Stimulated activated naive CD4-positive, alpha-beta T cell treated with Interleukin-2 at 50 U/mL for 16 hours (primary cell): ENCODE results near the gene DKK3.

ENCODE experiments used
- DNase-seq: peaks from one replicate; lab custom pipeline; 2025; lab: John Stamatoyannopoulos, UW

The DKK3 gene

DNA sequence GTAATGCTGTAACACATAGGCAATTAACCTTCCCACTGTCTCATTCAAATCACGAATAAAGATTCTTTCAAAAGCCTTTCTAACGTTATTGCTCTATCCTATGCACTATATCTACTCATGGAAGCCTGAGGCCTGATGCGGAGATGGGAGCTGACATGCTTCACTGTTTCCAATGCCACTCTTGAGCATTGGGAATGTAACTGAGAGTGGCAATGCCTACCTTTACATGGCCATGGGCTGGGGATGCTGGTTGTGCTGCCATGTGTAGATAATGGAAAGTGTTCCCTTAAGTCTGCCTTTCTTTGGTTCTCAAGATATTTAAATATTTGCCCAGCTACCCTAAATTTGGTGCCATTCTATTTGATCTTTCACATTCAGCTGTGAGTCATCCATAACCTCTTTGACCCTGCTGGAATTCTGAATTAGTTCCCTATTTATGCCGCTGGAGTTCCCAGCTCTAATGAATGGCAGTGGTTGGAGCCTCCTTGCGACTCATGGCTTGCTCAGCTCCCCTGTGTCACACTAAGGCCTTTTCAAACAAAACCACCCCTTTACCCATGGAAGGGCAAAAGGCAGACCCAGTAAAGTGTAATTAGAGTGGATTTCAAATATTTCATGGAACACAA, 21.4 kb upstream of the DKK3 start:
- DNase-seq = no peak

DNA sequence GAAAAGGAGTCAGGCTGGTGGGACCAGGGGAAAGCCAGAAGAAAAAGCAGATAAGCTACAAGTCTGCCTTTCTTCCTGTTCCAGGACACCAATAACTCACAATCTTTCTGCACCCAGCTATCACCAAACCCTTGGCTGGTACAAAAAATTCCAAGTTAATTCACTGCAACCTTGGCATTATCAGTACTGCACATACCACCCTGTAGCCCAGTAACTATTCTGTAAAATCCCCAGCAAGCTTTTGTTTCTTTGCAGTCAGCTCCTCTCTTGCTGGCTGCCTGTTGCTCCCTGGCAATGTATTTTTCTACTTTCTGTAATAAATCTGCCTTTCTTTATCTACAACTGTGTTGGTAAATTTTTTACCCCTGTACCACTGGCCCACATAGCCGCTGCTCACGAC, 20.7 kb upstream of the DKK3 start:
- DNase-seq = no peak

DNA sequence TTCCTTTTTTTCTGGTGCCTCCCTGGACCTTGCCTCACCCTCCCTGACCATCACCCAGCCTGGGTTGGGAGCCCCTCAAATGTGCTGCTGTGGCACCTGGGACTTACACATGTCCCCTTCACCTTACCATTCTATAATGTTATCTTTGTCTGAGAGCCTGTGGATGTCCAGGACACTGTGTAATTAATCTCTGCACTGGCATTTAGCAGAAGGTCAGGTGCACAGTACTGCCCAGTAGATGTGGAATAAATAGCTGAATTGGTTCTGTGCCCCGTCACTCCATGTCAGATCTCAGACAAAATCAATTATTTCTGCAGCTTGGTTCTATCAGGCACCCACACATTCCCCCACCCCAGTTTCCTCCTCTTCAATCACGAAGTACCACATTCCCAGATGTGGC, 19.9 kb upstream of the DKK3 start:
- no peak for DNase-seq

- no peak for DNase-seq
Observed at GRCh38 chr11:12026331-12027211, 18.1 kb upstream of the DKK3 start.

- DNase-seq = no peak
Observed at GRCh38 chr11:12024254-12024926, 16.0 kb upstream of the DKK3 start.

GRCh38 chr11:12023015-12023414, 14.6 kb upstream of the DKK3 start:
- no peak for DNase-seq

DNA sequence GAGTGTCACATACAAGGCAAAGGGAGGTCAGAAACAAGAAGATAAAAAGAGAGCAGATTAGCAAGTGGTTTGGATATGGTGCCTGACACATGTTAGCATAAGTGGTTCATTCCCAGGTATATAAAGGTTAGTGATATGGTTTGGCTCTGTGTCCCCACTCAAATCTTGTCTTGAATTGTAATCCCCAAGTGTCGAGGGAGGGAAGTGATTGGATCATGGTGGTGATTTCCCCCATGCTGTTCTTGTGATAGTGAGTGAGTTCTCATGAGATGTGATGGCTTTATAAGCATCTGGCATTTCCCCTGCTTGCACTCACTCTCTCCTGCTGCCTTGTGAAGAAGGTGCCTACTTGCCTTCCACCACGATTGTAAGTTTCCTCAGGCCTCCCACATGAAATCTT, 12.1 kb upstream of the DKK3 start:
- DNase-seq = no peak

GRCh38 chr11:12019866-12020416, 11.5 kb upstream of the DKK3 start:
- DNase-seq = no peak

GRCh38 chr11:12019337-12019736, 10.9 kb upstream of the DKK3 start:
- DNase-seq = no peak

- no peak for DNase-seq
Observed at GRCh38 chr11:12017865-12018453, 9.5 kb upstream of the DKK3 start.

DNA sequence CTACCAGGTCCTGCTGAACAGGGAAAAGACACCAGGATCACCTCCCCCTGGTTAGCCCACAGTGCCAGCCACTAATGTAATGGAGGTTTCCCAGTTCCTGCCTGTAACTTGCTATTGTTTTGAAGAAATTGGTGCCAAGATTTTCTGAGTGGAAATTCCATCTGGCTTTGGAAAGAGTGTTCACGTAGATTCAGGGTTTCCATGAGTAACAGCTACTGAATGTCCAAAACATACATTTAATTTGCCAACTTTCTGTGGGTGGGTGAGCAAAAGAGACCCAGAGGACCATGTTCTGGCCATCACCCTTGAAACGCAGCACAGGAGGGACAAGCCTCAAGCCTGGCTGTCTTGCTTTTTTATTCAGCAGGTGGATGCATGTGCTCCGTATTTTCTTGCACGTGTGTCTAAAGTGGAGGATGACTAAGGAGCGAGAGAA, 8.8 kb upstream of the DKK3 start:
- DNase-seq = no peak

DNA sequence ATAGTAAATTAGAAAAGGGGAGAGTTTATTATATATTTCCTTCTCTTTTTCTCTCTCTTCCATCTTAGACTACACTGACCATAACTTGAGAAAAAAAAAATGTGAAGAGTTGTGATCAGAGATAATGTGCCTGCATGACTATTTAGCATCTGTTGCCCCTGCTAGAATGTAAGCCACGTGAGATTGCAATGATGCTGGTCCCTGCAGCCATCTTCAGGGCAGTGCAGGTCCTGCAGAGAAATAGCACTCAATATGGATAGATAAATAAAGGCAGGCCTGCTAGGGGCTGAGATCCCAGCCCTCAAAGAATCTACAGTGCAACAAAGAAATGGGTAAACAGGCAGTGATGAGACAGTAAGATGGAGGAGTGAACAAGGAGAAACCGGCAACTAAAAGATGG, 7.8 kb upstream of the DKK3 start:
- DNase-seq = no peak

DNA sequence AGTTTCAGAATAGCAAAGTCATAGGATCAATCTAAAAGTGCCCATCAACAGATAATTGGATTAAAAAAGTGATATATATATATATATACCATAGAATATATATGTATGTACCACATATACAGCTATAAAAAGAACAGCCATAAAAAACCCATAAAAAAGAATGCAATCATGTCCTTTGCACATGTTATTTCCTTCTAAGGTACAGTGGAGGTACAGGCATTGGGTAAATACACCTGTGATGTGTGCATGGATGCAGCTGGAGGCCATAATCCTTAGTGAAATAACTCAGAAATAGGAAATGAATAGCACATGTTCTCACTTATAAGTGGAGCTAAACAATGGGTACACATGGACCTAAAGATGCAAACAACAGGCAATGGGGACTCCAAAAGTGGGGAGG, 7.1 kb upstream of the DKK3 start:
- DNase-seq = no peak

DNA sequence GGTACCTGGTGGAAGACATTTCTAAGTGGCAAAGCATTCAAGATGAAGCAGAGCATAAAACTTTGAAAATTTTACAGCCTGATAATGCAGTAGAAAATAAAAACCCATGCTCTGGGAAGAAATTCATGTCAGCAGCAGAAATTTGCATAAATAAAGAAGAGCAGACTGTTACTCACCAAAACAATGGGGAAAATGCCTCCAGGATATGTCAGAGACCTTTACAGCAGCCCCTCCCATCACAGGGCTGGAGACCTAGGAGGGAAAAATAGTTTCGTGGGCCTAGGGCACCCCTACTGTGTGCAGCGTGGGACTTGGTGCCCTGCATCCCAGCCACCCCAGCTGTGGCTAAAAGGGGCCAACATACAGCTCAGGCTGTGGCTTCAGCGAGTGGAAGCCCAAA, 5.4 kb upstream of the DKK3 start:
- no peak for DNase-seq

GRCh38 chr11:12009617-12010321, 1.3 kb upstream of the DKK3 start:
- no peak for DNase-seq

- no peak for DNase-seq
Observed at GRCh38 chr11:12008790-12009616, 577 bp upstream of the DKK3 start.

- no peak for DNase-seq
Observed at GRCh38 chr11:12007230-12007593, 1.2 kb downstream of the DKK3 start.

GRCh38 chr11:12006552-12007229, 1.7 kb downstream of the DKK3 start:
- DNase-seq = no peak

GRCh38 chr11:12005476-12005875, 3.0 kb downstream of the DKK3 start:
- no peak for DNase-seq

DNA sequence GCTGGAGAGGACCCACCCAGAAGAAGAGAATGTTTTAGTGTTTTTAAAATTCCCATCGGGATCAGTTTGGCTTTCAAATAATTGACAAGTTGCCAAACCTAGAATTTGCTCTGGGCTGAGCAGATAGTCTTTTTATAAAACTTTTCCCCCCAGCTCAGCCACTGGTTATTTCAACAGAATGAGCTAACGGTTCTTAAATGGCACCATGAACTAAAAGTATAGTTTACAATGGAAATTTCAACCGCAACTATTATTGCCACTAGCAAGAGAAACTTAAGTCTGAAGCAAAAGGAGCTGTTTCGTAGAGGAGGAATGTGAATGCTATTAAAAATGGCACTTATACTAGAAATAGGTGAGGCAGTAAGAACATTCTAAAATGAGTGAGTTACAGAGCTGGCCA, 3.4 kb downstream of the DKK3 start:
- no peak for DNase-seq
